Activated naive CD8-positive, alpha-beta T cell treated with anti-CD3 and anti-CD28 coated beads, Interleukin-2, amount 50 U/mL, for 24 hours (primary cell): Measurements from ENCODE around the gene INHBB.

Experiments
- ATAC-seq: fragments of 150-1000 bp; cut with Tn5 transposase; one replicate; pipeline ENCODE4 v1.10.0; 2021
- DNase-seq: peaks from one replicate; pipeline ENCODE4 v3.0.0; 2021
- H3K27ac Mint-ChIP-seq: one replicate; pipeline ENCODE4 v1.8.0; 2021; ENCODE audit warnings: mild to moderate bottlenecking, mixed read lengths
- H3K27me3 Mint-ChIP-seq: one replicate; pipeline ENCODE4 v1.8.0; 2021; ENCODE audit warnings: mixed read lengths
- H3K36me3 Mint-ChIP-seq: one replicate; pipeline ENCODE4 v1.8.0; 2021; ENCODE audit warnings: low read depth, mixed read lengths
- H3K4me1 Mint-ChIP-seq: one replicate; pipeline ENCODE4 v1.8.0; 2021; ENCODE audit warnings: mixed read lengths
- H3K4me3 Mint-ChIP-seq: one replicate; pipeline ENCODE4 v1.8.0; 2021; ENCODE audit warnings: mild to moderate bottlenecking, moderate library complexity, mixed read lengths
- H3K9me3 Mint-ChIP-seq: one replicate; pipeline ENCODE4 v1.8.0; 2021; ENCODE audit warnings: mixed read lengths

INHBB gene

GRCh38 chr2:120395221-120396012 is 49.5 kb downstream of the INHBB start:
- no peak overlapping the region for H3K4me3 Mint-ChIP-seq
- peaks cover 2% of the 10 kb centered on the region for H3K27me3 Mint-ChIP-seq
- no peaks in the 10 kb centered on the region for H3K36me3 Mint-ChIP-seq
- no peak overlapping the region for H3K27ac Mint-ChIP-seq
- DNase-seq (no peak), ATAC-seq (no peak)
- H3K9me3 Mint-ChIP-seq = no peaks in the 10 kb centered on the region
- H3K4me1 Mint-ChIP-seq = no peaks in the 10 kb centered on the region

- no peak overlapping the region for H3K4me3 Mint-ChIP-seq
- no peak overlapping the region for H3K27ac Mint-ChIP-seq
- H3K27me3 Mint-ChIP-seq = peaks cover 2% of the 10 kb centered on the region
- DNase-seq = no peak
- no peaks in the 10 kb centered on the region for H3K9me3 Mint-ChIP-seq
- no peak for ATAC-seq
- H3K4me1 Mint-ChIP-seq = no peaks in the 10 kb centered on the region
- no peaks in the 10 kb centered on the region for H3K36me3 Mint-ChIP-seq
Observed at GRCh38 chr2:120396013-120396860, 50.3 kb downstream of the INHBB start.

GRCh38 chr2:120396861-120397811 is 51.2 kb downstream of the INHBB start:
- Mint-ChIP-seq H3K9me3 (no peaks in the 10 kb centered on the region), H3K27me3 (peaks cover 2% of the 10 kb centered on the region), H3K36me3 (no peaks in the 10 kb centered on the region), H3K4me1 (no peaks in the 10 kb centered on the region), H3K4me3 (no peak overlapping the region), H3K27ac (no peak overlapping the region)
- no peak for DNase-seq
- ATAC-seq = peak; percentile 30

- no peaks in the 10 kb centered on the region for H3K36me3 Mint-ChIP-seq
Observed at GRCh38 chr2:120398051-120398995, 52.4 kb downstream of the INHBB start.

GRCh38 chr2:120398996-120399888 is 53.3 kb downstream of the INHBB start:
- Mint-ChIP-seq H3K9me3 (no peaks in the 10 kb centered on the region), H3K27me3 (peaks cover 2% of the 10 kb centered on the region), H3K27ac (no peak overlapping the region), H3K36me3 (no peaks in the 10 kb centered on the region), H3K4me1 (no peaks in the 10 kb centered on the region), H3K4me3 (no peak overlapping the region)
- DNase-seq (no peak), ATAC-seq (no peak)

More at GRCh38 chr2:120398051-120398995, 52.4 kb downstream of the INHBB start:
- no peak for DNase-seq
- Mint-ChIP-seq H3K27ac (no peak overlapping the region), H3K9me3 (no peaks in the 10 kb centered on the region), H3K27me3 (peaks cover 2% of the 10 kb centered on the region), H3K4me1 (no peaks in the 10 kb centered on the region), H3K4me3 (no peak overlapping the region)
- ATAC-seq = no peak

GRCh38 chr2:120399889-120400240 is 53.9 kb downstream of the INHBB start:
- H3K27ac Mint-ChIP-seq = no peak overlapping the region
- H3K4me1 Mint-ChIP-seq = no peaks in the 10 kb centered on the region
- ATAC-seq = no peak
- H3K9me3 Mint-ChIP-seq = no peaks in the 10 kb centered on the region
- H3K36me3 Mint-ChIP-seq = no peaks in the 10 kb centered on the region
- H3K27me3 Mint-ChIP-seq = peaks cover 2% of the 10 kb centered on the region
- DNase-seq = no peak
- H3K4me3 Mint-ChIP-seq = no peak overlapping the region

- no peak for ATAC-seq
- H3K4me1 Mint-ChIP-seq = no peaks in the 10 kb centered on the region
- no peaks in the 10 kb centered on the region for H3K9me3 Mint-ChIP-seq
- H3K36me3 Mint-ChIP-seq = no peaks in the 10 kb centered on the region
- no peak for DNase-seq
- H3K27ac Mint-ChIP-seq = no peak overlapping the region
- H3K4me3 Mint-ChIP-seq = no peak overlapping the region
- H3K27me3 Mint-ChIP-seq = peaks cover 2% of the 10 kb centered on the region
Observed at GRCh38 chr2:120400551-120400950, 54.6 kb downstream of the INHBB start.
